ENCODE data around the gene LYG1. TPM values are rescaled to one million over a fixed set of nuclear protein-coding genes. Genes with fewer than 3 reads are reported as not detected.
"Not testable (repeated sequence)": the region's sequence is repeated elsewhere in the genome, so short reads cannot be mapped to it uniquely, and the experiment has no call there.

Gene LYG1
- 1 to 10 TPM in 5 of 7 donors, under 1 TPM in 1, not detected in 1; 0.47 to 2.8 (median 1.5) TPM for total RNA-seq
- 1 to 10 TPM; 4.3 to 5.3 (median 4.4) TPM for polyA plus RNA-seq
- long read RNA-seq, donor 1, result 0 reads
- long read RNA-seq, donor 2, result 0 reads

DNA sequence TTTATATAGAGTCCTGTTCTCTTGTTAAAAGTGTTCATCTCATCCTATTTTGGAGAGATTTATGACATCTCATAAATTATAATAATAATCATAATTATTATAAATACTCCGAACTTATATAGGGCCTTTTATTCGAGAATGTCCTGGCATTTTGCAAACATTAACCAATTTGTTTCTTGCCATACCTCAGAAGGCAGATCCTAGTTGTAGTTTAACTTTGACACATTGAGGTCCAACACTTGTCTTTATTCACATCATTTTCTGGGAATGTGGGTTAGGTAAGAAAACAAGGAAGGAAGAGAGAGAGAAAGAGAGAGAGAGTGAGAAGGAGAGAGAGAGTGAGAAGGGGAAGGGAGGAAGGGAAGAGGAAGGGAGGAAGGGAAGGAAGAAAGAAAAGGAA, at the start of gene LYG1:
TSS of gene LYG1 (minus strand) at position 101 of the 400 bp plus-strand sequence. CDS start 5,527 bp downstream, outside the sequence.
- intact Hi-C loops (cut with DNase I; ENCODE audit: low total_unique reads); H3K9me3 ChIP-seq; H3K27me3 ChIP-seq (replicated peaks in 1 of 7); H3K4me3 ChIP-seq; H3K27ac ChIP-seq; H3K4me1 ChIP-seq; DNase-seq: not testable (repeated sequence)
- H3K36me3 ChIP-seq, result peaks cover 0 to 37% (median 5%) of the 10 kb centered on the region in 6 donors
- 86 to 98% (median 92%) methylated on average over 2 of the region's 2 CpGs for WGBS, 5 donors

DNA sequence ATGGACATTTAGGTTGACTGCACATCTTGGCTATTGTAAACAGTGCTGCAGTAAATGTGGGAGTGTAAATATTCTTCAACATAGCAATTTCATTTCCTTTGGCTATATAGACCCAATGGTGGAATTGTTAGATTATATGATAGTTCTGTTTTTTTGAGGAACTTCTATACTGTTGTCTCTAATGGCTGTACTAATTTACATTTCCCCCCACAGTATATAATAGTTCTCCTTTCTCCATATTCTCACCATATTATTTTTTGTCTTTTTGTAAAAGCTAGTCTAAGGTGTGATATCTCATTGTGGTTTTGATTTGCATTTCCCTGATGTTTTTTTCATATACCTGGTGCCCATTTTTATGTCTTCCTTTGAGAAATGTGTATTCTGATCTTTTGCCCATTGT, 49.2 kb upstream of the LYG1 start:
- DNase-seq, result no peak
- Histone ChIP-seq H3K27me3 (replicated peaks in 1 of 7) (no peaks in the 10 kb centered on the region), H3K36me3 (peaks cover 0 to 5% (median 0%) of the 10 kb centered on the region in 6 donors), H3K9me3 (no peaks in the 10 kb centered on the region), H3K27ac (no peak overlapping the region), H3K4me1 (peaks cover 5 to 78% (median 15%) of the 10 kb centered on the region in 6 donors), H3K4me3 (no peak overlapping the region)
- intact Hi-C loops (cut with DNase I; ENCODE audit: low total_unique reads), result no loop called here
- no peak for TF ChIP-seq POLR2A (IDR thresholded peaks at IDR 0.05)
- TF ChIP-seq POLR2AphosphoS5 (IDR thresholded peaks at IDR 0.05), result no peak
- TF ChIP-seq, protein P1, sequence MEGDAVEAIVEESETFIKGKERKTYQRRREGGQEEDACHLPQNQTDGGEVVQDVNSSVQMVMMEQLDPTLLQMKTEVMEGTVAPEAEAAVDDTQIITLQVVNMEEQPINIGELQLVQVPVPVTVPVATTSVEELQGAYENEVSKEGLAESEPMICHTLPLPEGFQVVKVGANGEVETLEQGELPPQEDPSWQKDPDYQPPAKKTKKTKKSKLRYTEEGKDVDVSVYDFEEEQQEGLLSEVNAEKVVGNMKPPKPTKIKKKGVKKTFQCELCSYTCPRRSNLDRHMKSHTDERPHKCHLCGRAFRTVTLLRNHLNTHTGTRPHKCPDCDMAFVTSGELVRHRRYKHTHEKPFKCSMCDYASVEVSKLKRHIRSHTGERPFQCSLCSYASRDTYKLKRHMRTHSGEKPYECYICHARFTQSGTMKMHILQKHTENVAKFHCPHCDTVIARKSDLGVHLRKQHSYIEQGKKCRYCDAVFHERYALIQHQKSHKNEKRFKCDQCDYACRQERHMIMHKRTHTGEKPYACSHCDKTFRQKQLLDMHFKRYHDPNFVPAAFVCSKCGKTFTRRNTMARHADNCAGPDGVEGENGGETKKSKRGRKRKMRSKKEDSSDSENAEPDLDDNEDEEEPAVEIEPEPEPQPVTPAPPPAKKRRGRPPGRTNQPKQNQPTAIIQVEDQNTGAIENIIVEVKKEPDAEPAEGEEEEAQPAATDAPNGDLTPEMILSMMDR (IDR thresholded peaks at IDR 0.05 in 8 of 11, conservative IDR thresholded peaks at IDR 0.05 in 3 of 11), result no peak

DNA sequence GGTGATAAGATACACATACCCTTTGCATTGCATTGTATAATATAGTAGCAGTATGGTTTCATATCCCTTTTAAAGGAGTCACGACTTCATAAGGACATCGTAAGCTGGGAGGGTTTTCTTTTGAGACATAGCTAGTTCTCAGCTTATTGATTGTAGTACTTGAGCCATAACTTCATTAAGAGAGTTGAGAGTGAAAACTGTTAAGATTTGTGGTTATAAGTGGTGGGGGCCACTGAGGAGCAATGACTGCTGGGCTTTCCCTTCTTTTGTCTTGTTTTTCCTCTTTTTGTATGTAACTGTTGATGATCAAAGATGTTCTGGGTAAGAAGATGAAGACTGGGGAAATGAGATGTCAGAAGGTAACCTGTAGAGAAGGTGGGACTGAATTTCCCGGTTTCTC, 47.2 kb upstream of the LYG1 start:
- 61 to 77% (median 71%) methylated on average over 3 of the region's 3 CpGs for WGBS, 5 donors
- TF ChIP-seq POLR2AphosphoS5 (IDR thresholded peaks at IDR 0.05) (no peak), POLR2A (IDR thresholded peaks at IDR 0.05) (no peak)
- TF ChIP-seq, protein P1 (IDR thresholded peaks at IDR 0.05 in 8 of 11, conservative IDR thresholded peaks at IDR 0.05 in 3 of 11), result no peak
- intact Hi-C loops (cut with DNase I; ENCODE audit: low total_unique reads), result no loop called here

DNA sequence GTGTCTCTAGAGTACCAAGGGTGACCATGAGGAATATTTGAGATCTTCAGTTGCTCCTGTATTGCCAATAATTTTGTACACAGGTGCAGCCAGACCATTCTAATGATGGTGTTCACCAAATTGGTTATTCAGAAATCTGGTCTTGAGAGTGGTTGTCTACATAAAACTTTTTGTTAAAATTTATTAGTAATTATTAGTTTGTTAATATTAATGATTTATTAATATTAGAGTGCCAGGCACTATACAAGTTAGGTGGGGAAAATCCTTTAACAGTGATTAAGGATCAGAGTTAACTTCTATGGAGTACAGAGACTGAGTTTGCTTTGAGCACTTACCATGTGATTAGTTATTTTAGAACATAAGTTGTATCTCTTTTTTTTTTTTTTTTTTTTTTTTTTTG, 45.2 kb upstream of the LYG1 start:
- Histone ChIP-seq H3K36me3 (peaks cover 0 to 5% (median 0%) of the 10 kb centered on the region in 6 donors), H3K27me3 (replicated peaks in 1 of 7) (no peaks in the 10 kb centered on the region), H3K27ac (no peak overlapping the region), H3K4me1 (peaks cover 5 to 69% (median 19%) of the 10 kb centered on the region in 6 donors), H3K9me3 (no peaks in the 10 kb centered on the region), H3K4me3 (no peak overlapping the region)
- intact Hi-C loops (cut with DNase I; ENCODE audit: low total_unique reads), result no loop called here
- no peak for DNase-seq
- TF ChIP-seq, protein P1 (IDR thresholded peaks at IDR 0.05 in 8 of 11, conservative IDR thresholded peaks at IDR 0.05 in 3 of 11), result no peak

More for the DNA sequence above, 47.2 kb upstream of the LYG1 start:
- peaks cover 5 to 71% (median 15%) of the 10 kb centered on the region in 6 donors for H3K4me1 ChIP-seq
- H3K27me3 ChIP-seq (replicated peaks in 1 of 7), result no peaks in the 10 kb centered on the region
- no peak overlapping the region for H3K4me3 ChIP-seq
- H3K9me3 ChIP-seq, result no peaks in the 10 kb centered on the region
- H3K36me3 ChIP-seq, result peaks cover 0 to 5% (median 0%) of the 10 kb centered on the region in 6 donors
- H3K27ac ChIP-seq, result no peak overlapping the region
- no peak for DNase-seq

DNA sequence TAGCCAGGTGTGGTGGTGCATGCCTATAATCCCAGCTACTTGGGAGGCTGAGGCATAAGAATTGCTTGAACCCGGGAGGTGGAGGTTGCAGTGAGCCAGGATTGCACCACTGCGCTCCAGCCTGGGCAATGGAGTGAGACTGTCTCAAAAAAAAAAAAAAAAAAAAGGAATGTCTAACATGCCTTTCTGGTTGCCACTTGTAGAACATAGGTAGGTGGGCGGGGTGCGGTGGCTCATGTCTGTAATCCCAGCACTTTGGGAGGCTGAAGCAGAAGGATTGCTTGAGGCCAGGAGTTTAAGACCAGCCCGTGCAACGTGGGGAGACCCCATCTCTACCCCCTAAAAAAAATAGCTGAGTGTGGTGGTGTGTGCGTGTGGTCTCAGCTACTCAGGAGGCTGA, 44.4 kb upstream of the LYG1 start:
- H3K36me3 ChIP-seq; H3K9me3 ChIP-seq; DNase-seq; H3K27me3 ChIP-seq (replicated peaks in 1 of 7); intact Hi-C loops (cut with DNase I; ENCODE audit: low total_unique reads); H3K27ac ChIP-seq; H3K4me3 ChIP-seq: not testable (repeated sequence)
- H3K4me1 ChIP-seq, result peaks cover 5 to 69% (median 19%) of the 10 kb centered on the region in 6 donors
- 94 to 99% (median 96%) methylated on average over 7 of the region's 7 CpGs for WGBS, 5 donors
